Measurements from ENCODE around the gene DTNBP1. TPM values are rescaled to one million over a fixed set of nuclear protein-coding genes. Genes with fewer than 3 reads are reported as not detected.

DTNBP1 gene
- total RNA-seq, 2 experiments from 2014 or later = 9.8 to 28.0 TPM

GRCh38 chr6:15493437-15494168 lies 169.2 kb downstream of the DTNBP1 start:
- ChIA-PET POLR2A (interaction anchor here (0.6 kb wide), 1 partner anchor 1324 kb away, joined by 4 read pairs; no protein-coding TSS in a partner anchor), CTCF (ENCODE audit: unreplicated experiment) (no interaction called here)

GRCh38 chr6:15491986-15492269 lies 170.9 kb downstream of the DTNBP1 start:
- H3K79me2 ChIP-seq (ENCODE audit: insufficient read depth, low read depth, low read length) = no peaks in the 10 kb centered on the region

More at GRCh38 chr6:15493437-15494168, 169.2 kb downstream of the DTNBP1 start:
- no peaks in the 10 kb centered on the region for H3K79me2 ChIP-seq (ENCODE audit: insufficient read depth, low read depth, low read length)
- no peak overlapping the region for H3K4me3 ChIP-seq (ENCODE audit: low read depth, low read length, poor library complexity, severe bottlenecking)
- peaks cover 6% of the 10 kb centered on the region; the same call in 1 of the 2 replicates for H3K36me3 ChIP-seq (ENCODE audit: insufficient read depth, low read length)
- no peak overlapping the region for H3K4me2 ChIP-seq (ENCODE audit: low read length)
- TF ChIP-seq EZH2phosphoT487 (IDR thresholded peaks at IDR 0.05; ENCODE audit: borderline replicate concordance, low read depth, low read length) (no peak), CTCF (conservative IDR thresholded peaks at IDR 0.05; ENCODE audit: low read length) (no peak)
- intact Hi-C loops (cut with micrococcal nuclease; ENCODE audit: unreplicated experiment) = no loop called here
- no peak for DNase-seq (ENCODE audit: low spot score)
- no peak overlapping the region for H2AFZ ChIP-seq (ENCODE audit: low read length)
- no peaks in the 10 kb centered on the region for H4K20me1 ChIP-seq (ENCODE audit: insufficient read depth, low read length)
- H3K4me1 ChIP-seq (ENCODE audit: insufficient read depth, low read length, poor library complexity, severe bottlenecking) = no peaks in the 10 kb centered on the region
- H3K27ac ChIP-seq (ENCODE audit: low read depth, low read length, poor library complexity, severe bottlenecking) = no peak overlapping the region
- no TSS peak for BruUV-seq (replicated peaks)
- no peaks in the 10 kb centered on the region for H3K9me3 ChIP-seq (ENCODE audit: low read length)
- no peaks in the 10 kb centered on the region for H3K9me2 ChIP-seq (ENCODE audit: insufficient read depth, low read length)

More at GRCh38 chr6:15491986-15492269, 170.9 kb downstream of the DTNBP1 start:
- Histone ChIP-seq H3K9me3 (ENCODE audit: low read length) (no peaks in the 10 kb centered on the region), H3K27ac (ENCODE audit: low read depth, low read length, poor library complexity, severe bottlenecking) (no peak overlapping the region), H3K36me3 (ENCODE audit: insufficient read depth, low read length) (peaks cover 15% of the 10 kb centered on the region; the same call in 1 of the 2 replicates), H3K4me3 (ENCODE audit: low read depth, low read length, poor library complexity, severe bottlenecking) (no peak overlapping the region), H3K9me2 (ENCODE audit: insufficient read depth, low read length) (no peaks in the 10 kb centered on the region), H4K20me1 (ENCODE audit: insufficient read depth, low read length) (no peaks in the 10 kb centered on the region), H3K4me2 (ENCODE audit: low read length) (no peak overlapping the region), H3K4me1 (ENCODE audit: insufficient read depth, low read length, poor library complexity, severe bottlenecking) (no peaks in the 10 kb centered on the region), H2AFZ (ENCODE audit: low read length) (no peak overlapping the region)
- TF ChIP-seq EZH2phosphoT487 (IDR thresholded peaks at IDR 0.05; ENCODE audit: borderline replicate concordance, low read depth, low read length) = no peak
- no peak for TF ChIP-seq CTCF (conservative IDR thresholded peaks at IDR 0.05; ENCODE audit: low read length)
- BruUV-seq (replicated peaks) = no TSS peak
- intact Hi-C loops (cut with micrococcal nuclease; ENCODE audit: unreplicated experiment) = no loop called here
- CTCF ChIA-PET (ENCODE audit: unreplicated experiment) = no interaction called here
- DNase-seq (ENCODE audit: low spot score) = no peak
- POLR2A ChIA-PET = interaction anchor here (1.1 kb wide), 1 partner anchor 80 kb away, joined by 3 read pairs; no protein-coding TSS in a partner anchor

Data from OCI-LY7 (cell line).